Measurements from ENCODE around the gene CD302. TPM values are rescaled to one million over a fixed set of nuclear protein-coding genes. Genes with fewer than 3 reads are reported as not detected.

The CD302 gene
- total RNA-seq, 1 experiment from 2014 or later, result 0.68 TPM

DNA sequence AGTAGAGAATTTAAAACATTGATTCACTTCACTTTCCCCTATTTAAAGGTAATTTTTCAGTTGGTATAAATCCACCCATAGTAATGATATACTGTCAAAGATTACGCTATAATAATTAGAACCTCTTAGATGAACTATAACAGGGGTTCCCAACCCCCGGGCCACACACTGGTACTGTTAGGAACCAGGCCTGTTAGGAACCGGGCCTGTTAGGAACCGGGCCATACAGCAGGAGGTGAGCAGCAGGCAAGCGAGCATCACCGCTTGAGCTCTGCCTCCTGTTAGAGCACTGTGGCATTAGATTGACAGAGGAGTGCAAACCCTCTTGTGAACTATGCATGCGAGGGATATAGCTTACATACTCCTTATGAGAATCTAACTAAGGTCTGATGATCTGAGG lies 34.0 kb upstream of the CD302 start:
- no CpG with 5 or more reads among the region's 7 CpGs for WGBS (ENCODE audit: extremely low coverage, insufficient read length, low lambda C conversion rate)
- Histone ChIP-seq H2AK5ac (ENCODE audit: insufficient read length, low read length) (no peak overlapping the region), H2AFZ (ENCODE audit: low read length) (no peak overlapping the region)

More for the DNA sequence above, 34.0 kb upstream of the CD302 start:
- H2BK5ac ChIP-seq (ENCODE audit: insufficient read length, low read length), result no peak overlapping the region
- no peaks in the 10 kb centered on the region; the same call in 1 of the 2 replicates for H3K79me2 ChIP-seq (ENCODE audit: insufficient read depth, low read length)
- H2BK120ac ChIP-seq (ENCODE audit: low read depth, low read length, poor library complexity, severe bottlenecking), result no peak overlapping the region
- H3K9ac ChIP-seq (ENCODE audit: extremely low read depth, insufficient read length, low read length), result no peak overlapping the region
- Mint-ChIP-seq H3K27me3 (ENCODE audit: low read depth) (peaks cover 92% of the 10 kb centered on the region), H3K27ac (no peak overlapping the region), H3K4me3 (no peak overlapping the region), H3K4me1 (no peaks in the 10 kb centered on the region), H3K36me3 (ENCODE audit: insufficient read depth in 1 of 3, low read depth in 3 of 3) (no peaks in the 10 kb centered on the region; a peak in 1 of 7 replicates), H3K9me3 (no peaks in the 10 kb centered on the region; a peak in 1 of 5 replicates)
- no peak for DNase-seq
- no peaks in the 10 kb centered on the region for H3K9me3 ChIP-seq (ENCODE audit: control insufficient read depth, low read depth, low read length)
- H4K20me1 ChIP-seq (ENCODE audit: control insufficient read depth, insufficient read depth, insufficient read length), result no peaks in the 10 kb centered on the region
- H4K5ac ChIP-seq (ENCODE audit: insufficient read length, low read depth, low read length), result no peak overlapping the region
- no peaks in the 10 kb centered on the region for H3K23me2 ChIP-seq (ENCODE audit: insufficient read length, low read depth, low read length, poor library complexity, severe bottlenecking)
- H3K18ac ChIP-seq (ENCODE audit: insufficient read length, low read depth, low read length), result no peak overlapping the region
- H3K4ac ChIP-seq (ENCODE audit: low read depth, low read length), result no peak overlapping the region
- H2BK15ac ChIP-seq (ENCODE audit: low read depth, low read length), result no peak overlapping the region
- no peak overlapping the region for H3K27ac ChIP-seq (ENCODE audit: insufficient read length, low read depth, low read length)
- no peak overlapping the region for H3K56ac ChIP-seq (ENCODE audit: insufficient read length, low read depth, low read length)
- peaks cover 32% of the 10 kb centered on the region; the same call in 1 of the 2 replicates for H3K27me3 ChIP-seq (ENCODE audit: insufficient read depth, low read length)
- H3K23ac ChIP-seq (ENCODE audit: insufficient read length, low read depth, low read length), result no peak overlapping the region
- no peak overlapping the region for H4K8ac ChIP-seq (replicated peaks; ENCODE audit: insufficient read length, low read depth, low read length)
- no peak overlapping the region for H2BK12ac ChIP-seq (ENCODE audit: insufficient read length, low read depth, low read length)
- H3T11ph ChIP-seq (ENCODE audit: low read length), result no peak overlapping the region
- no peak overlapping the region for H3K4me2 ChIP-seq (ENCODE audit: insufficient read depth, insufficient read length, low read length)
- no peak overlapping the region for H2BK20ac ChIP-seq (ENCODE audit: low read depth, low read length, poor library complexity, severe bottlenecking)
- TF ChIP-seq CTCF (conservative IDR thresholded peaks at IDR 0.05), result no peak
- H3K79me1 ChIP-seq (ENCODE audit: insufficient read depth, low read depth, low read length, poor library complexity, severe bottlenecking), result no peaks in the 10 kb centered on the region
- no peak overlapping the region for H3K14ac ChIP-seq (ENCODE audit: insufficient read depth, low read length)
- H4K91ac ChIP-seq (ENCODE audit: insufficient read length, low read depth, low read length), result no peak overlapping the region
- no peaks in the 10 kb centered on the region for H3K4me1 ChIP-seq (ENCODE audit: insufficient read depth, low read length)
